Glutamatergic neuron (in vitro differentiated cells): ENCODE measurements around the gene MAP7D2. TPM values are rescaled to one million over a fixed set of nuclear protein-coding genes. Genes with fewer than 3 reads are reported as not detected.

Experiments
- DNase-seq: peaks from one replicate; pipeline ENCODE4 v3.0.0; 2022
- H3K27ac Mint-ChIP-seq: one replicate; pipeline ENCODE4 v1.8.0; 2020; ENCODE audit warnings: mild to moderate bottlenecking, mixed read lengths, inconsistent platforms; ENCODE audit not compliant: unreplicated experiment
- H3K27me3 Mint-ChIP-seq: one replicate; pipeline ENCODE4 v1.8.0; 2020; ENCODE audit warnings: mild to moderate bottlenecking, moderate library complexity, mixed read lengths, inconsistent platforms; ENCODE audit not compliant: unreplicated experiment
- H3K36me3 Mint-ChIP-seq: one replicate; pipeline ENCODE4 v1.8.0; 2020; ENCODE audit warnings: mild to moderate bottlenecking, mixed read lengths, inconsistent platforms; ENCODE audit not compliant: unreplicated experiment
- H3K4me1 Mint-ChIP-seq: one replicate; pipeline ENCODE4 v1.8.0; 2020; ENCODE audit warnings: mild to moderate bottlenecking, low read depth, mixed read lengths, inconsistent platforms; ENCODE audit not compliant: unreplicated experiment
- H3K4me3 Mint-ChIP-seq: one replicate; pipeline ENCODE4 v1.8.0; 2020; ENCODE audit warnings: mild to moderate bottlenecking, mixed read lengths, inconsistent platforms; ENCODE audit not compliant: unreplicated experiment
- H3K9me3 Mint-ChIP-seq: one replicate; pipeline ENCODE4 v1.8.0; 2020; ENCODE audit warnings: mild to moderate bottlenecking, moderate library complexity, mixed read lengths, inconsistent platforms; ENCODE audit not compliant: unreplicated experiment
- CTCF ChIP-seq: fragments of 200-600 bp; sonication (generic); IDR thresholded peaks from one replicate; pipeline ENCODE4 v1.5.0; 2021; ENCODE audit not compliant: partially characterized antibody, unreplicated experiment
- total RNA-seq: library from RNA; stranded (reverse); fragmentation: NEBNext Ultra II Directional; extraction: Animal tissue kit (Norgen Biotek cat#: 25700); gene quantifications from one replicate; pipeline ENCODE4 v1.2.1, GENCODE V29; 2021; ENCODE audit not compliant: unreplicated experiment

Gene MAP7D2
- total RNA-seq, 1 donor from 2014 or later: 3.0 TPM

- no peak for TF ChIP-seq CTCF
- Mint-ChIP-seq H3K27me3 (peaks cover 6% of the 10 kb centered on the region), H3K27ac (no peak overlapping the region), H3K36me3 (peaks cover 13% of the 10 kb centered on the region), H3K4me3 (no peak overlapping the region), H3K4me1 (no peaks in the 10 kb centered on the region), H3K9me3 (peaks cover 2% of the 10 kb centered on the region)
- DNase-seq: no peak
These were observed 96.9 kb downstream of the MAP7D2 start for GRCh38 chrX:20019672-20020365.

GRCh38 chrX:20016616-20016945 lies 100.1 kb downstream of the MAP7D2 start:
- Mint-ChIP-seq H3K9me3 (peaks cover 2% of the 10 kb centered on the region), H3K4me3 (no peak overlapping the region), H3K4me1 (peaks cover 4% of the 10 kb centered on the region), H3K36me3 (peaks cover 13% of the 10 kb centered on the region), H3K27me3 (peaks cover 6% of the 10 kb centered on the region), H3K27ac (no peak overlapping the region)
- no peak for TF ChIP-seq CTCF
- DNase-seq: no peak

- H3K36me3 Mint-ChIP-seq: peaks cover 13% of the 10 kb centered on the region
- H3K4me3 Mint-ChIP-seq: no peak overlapping the region
- DNase-seq: no peak
- H3K27ac Mint-ChIP-seq: no peak overlapping the region
- H3K4me1 Mint-ChIP-seq: peaks cover 6% of the 10 kb centered on the region
- H3K27me3 Mint-ChIP-seq: peaks cover 6% of the 10 kb centered on the region
- no peak for TF ChIP-seq CTCF
- peaks cover 2% of the 10 kb centered on the region for H3K9me3 Mint-ChIP-seq
These were observed 100.6 kb downstream of the MAP7D2 start for GRCh38 chrX:20015945-20016615.

GRCh38 chrX:20015422-20015821 lies 101.3 kb downstream of the MAP7D2 start:
- no peak for TF ChIP-seq CTCF
- Mint-ChIP-seq H3K4me1 (peaks cover 8% of the 10 kb centered on the region), H3K4me3 (no peak overlapping the region), H3K27me3 (peaks cover 5% of the 10 kb centered on the region), H3K27ac (no peak overlapping the region), H3K9me3 (peaks cover 2% of the 10 kb centered on the region), H3K36me3 (peaks cover 13% of the 10 kb centered on the region)
- no peak for DNase-seq

- H3K4me3 Mint-ChIP-seq: no peak overlapping the region
- no peak for DNase-seq
- H3K9me3 Mint-ChIP-seq: peaks cover 2% of the 10 kb centered on the region
- H3K27ac Mint-ChIP-seq: no peak overlapping the region
- H3K36me3 Mint-ChIP-seq: peaks cover 13% of the 10 kb centered on the region
- TF ChIP-seq CTCF: no peak
- peaks cover 2% of the 10 kb centered on the region for H3K27me3 Mint-ChIP-seq
- H3K4me1 Mint-ChIP-seq: peaks cover 8% of the 10 kb centered on the region
These were observed 105.1 kb downstream of the MAP7D2 start for GRCh38 chrX:20011608-20012007.
